Measurements from ENCODE around the gene ERFE.
"Not testable (repeated sequence)": the region's sequence is repeated elsewhere in the genome, so short reads cannot be mapped to it uniquely, and the experiment has no call there.

The ERFE gene

DNA sequence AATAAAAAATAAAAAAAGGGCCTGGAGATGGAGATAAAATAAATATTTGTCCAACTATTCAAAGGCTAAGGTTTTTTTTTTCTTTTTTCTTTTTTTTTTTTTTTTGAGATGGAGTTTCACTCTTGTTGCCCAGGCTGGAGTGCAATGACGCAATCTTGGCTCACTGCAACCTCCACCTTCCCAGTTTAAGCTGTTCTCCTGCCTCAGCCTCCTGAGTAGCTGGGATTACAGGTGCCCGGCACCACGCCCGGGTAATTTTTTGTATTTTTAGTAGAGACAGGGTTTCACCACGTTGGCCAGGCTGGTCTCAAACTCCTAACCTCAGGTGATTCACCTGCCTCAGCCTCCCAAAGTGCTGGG is 12.3 kb downstream of the ERFE start:
- not testable (repeated sequence) for DNase-seq

DNA sequence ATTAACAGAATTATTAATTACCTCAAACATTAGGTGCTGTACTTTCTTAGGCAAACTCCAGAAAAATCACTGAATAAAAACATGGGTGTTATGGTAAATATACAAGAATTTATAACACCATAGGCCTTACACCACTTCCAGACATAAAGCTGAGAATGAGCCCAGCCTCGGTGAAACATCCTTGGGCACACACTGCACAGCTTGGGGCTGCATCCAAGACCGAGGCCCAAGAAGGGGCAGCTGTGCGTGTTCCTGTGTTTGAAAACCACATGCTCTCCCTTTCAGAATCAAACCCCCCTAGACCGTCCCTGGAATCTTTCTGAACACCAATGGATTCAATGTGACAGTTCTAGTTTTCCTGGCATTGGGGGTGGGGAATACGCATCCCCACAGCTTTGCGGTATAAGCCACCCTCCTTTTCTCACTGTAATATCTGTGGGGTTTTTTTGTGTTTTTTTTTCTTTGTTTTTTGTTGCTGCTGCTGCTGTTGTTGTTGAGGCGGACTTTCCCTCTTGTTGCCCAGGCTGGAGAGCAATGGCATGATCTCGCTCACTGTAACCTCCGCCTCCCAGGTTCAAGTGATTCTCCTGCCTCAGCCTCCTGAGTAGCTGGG is 12.9 kb downstream of the ERFE start:
- no peak for DNase-seq

DNA sequence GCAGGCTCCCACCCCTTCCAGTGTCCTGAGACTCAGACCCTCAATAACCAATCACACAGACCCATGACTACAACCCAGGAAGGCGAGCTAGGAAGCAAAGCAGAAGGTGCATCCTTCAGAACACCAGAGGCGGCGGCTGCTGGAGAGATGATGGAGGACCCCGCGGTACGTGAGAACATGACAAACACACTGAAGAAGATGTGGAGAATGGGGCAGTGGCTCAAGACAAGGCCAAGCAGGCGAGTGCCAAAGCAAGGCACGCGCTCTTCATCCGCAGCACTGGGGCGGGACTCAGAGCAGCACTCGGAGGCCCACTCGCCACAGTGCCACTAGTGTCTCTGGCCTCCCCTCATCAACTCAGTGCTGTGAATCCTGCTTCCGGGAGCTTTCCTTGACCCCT is 13.7 kb downstream of the ERFE start:
- DNase-seq: no peak

DNA sequence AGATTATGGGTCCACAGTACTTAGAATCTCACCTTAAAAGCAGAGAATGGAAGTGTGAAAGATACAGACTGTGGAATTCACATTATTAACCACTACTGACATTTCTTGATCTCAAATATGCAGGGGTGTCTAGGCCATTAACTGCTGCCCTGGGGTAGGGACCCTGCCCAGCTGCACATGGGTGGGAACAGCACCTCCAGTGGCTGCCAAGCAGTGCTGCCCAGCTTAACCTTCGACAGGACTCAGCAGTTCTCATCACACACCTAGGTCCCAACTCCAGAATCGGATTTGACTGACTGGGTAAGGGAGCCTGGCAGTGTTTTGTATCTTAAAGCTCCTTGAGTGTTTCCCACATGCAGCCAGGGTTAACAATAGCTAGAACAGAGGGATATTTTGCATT is 14.9 kb downstream of the ERFE start:
- DNase-seq: no peak

DNA sequence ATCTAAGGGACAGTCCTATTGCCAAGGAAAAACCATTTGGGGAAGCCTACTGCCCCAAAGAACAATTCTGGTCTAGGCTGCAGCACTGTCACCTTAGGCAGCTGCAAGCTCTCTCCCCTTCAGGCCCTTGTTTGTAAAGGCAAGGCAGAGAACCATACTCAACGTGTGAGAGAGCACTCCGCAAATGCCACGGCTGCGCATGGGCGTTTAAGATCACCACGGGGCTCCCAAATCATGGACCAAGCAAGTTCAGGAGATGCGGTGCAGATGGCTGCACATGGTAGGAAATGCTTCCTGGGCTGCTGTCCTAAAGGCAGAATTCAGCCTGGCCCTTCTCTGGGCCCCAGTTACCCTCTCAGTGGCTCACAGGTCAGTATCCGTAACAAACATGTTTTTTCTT is 15.5 kb downstream of the ERFE start:
- DNase-seq: no peak

DNA sequence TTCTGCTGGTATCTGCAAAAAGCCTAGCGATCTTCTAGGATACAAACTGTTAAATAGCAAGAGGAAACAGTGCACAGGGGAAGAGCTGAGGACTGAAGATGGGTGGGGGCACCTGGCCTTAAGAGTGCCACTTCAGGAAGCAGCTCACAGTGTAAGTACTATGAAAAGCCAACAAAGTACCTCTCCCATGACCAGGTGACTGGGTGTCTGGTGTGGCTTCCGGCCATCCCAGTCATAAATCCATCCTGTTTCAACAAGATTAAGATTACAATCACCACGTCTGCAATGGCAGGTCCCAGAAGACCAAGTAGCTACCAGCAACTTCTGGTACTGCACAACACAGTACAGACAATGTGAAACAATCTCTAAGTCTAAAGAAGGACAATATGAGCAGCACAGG is 15.9 kb downstream of the ERFE start:
- no peak for DNase-seq

DNA sequence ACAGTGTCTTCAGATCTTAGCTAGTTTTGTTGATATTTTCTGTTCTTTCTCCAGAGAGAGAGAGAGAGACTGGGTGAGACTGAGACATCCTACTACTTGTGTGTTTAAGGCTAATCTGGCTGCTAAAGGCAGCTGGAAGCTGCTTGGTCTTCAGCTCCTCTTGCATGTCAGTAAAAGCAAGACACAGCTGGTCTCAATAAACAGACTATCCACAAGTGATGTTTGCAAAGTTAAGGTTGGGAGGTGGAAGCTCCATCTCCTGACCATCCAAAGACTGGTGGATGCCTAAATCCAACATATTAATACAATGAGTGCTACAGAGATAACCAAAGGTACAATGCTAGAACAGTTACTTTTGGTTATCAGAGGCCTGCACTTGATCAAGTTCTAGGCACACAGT is 17.8 kb downstream of the ERFE start:
- no peak for DNase-seq

DNA sequence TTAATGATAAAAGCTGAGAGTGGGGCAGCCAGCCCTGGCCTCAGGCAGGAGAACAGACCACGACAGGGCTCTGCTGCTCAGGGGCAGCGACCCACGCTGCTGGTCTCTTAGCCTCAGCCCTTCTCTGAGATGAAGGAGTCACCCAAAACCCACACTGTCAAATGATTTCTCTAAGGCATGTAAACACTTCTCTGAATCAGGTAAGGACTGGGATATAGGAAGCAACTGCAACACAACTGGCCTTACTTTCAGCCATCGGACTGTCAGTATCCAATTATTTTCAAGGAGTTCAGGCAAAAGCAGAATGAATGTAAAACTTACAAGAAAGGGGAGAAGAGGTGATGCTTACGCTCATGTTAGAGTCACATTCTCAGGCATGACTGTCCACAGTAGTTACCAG is 21.8 kb downstream of the ERFE start:
- no peak for DNase-seq

DNA sequence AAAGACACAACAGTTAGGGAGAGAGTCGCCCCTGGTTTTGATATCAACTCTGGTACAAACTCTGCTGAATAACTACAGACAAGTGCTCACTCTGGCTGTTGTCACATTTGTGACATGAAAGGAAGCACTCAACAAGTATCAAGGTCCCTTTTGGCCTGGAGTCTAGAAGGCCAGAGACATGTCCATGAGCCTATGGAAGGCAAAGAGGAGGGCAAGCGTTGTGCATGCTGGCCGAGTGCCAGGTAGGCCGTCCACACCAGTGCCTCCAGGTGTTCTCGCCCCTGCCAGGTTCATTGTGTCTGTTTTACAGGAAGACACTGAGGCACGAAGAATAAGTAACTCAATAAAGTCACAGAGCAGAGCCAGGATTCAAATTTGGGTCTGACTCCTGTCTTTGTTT is 23.6 kb downstream of the ERFE start:
- no peak for DNase-seq

DNA sequence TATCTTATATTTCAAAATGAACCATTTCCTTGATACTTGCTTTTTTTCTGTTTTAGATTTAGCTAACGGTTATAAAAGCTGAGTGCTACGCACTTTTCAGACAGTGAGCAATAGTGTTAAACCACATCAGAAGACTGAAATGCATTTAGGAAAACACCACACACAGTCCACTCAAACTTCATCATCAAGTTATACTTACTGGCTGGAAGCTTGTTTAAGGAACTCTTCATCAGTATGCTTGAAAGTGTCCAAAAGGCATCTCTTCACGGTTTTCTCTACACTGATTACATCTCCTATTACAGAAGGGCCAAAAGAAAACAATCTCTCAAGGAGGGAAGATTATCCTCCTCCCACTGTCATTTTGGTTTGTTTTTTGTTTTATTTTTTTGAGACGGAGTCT is 25.1 kb downstream of the ERFE start:
- DNase-seq: no peak

DNA sequence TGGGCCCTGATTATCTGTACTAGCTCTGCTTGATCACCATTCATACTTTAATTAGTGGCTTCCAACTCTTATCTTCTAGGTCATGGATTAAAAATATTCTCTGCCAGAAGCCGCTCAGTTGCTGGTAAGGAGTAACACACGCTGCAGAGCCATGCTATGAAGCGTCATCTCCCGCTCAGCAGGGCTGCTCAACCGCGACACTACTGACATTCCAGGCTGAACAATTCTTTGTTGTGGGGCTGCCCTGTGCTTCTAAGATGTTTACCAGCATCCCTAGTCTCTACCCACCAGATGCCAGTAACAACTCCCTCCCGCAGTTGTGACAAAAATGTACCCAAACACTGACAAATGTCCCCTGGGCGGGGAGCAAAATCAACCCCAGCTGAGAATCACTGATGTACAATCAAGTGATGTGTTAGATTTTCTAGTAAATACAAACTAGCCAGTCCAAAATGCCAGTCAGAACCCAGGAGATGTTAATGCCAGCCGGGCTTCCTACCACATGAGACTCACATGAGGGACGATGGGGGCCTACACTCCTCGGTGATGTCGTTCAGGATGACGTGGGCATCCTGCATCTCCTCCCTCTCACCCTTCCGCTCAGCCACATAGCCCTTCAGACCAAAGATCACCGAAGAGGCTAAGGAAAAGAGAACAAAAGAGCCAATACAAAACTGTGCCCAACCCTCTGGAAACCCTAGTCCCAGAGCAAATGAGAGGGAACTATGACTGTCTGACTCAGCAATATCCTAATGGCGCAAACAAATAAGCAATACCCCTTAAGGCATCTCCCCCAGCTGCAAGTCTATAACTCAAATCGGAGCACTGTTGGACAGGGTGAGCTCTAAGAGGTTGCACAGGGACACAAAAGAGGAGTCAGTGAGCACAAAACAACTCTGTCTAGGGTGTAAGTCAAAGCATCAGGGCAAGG is 29.1 kb downstream of the ERFE start:
- DNase-seq: no peak

DNA sequence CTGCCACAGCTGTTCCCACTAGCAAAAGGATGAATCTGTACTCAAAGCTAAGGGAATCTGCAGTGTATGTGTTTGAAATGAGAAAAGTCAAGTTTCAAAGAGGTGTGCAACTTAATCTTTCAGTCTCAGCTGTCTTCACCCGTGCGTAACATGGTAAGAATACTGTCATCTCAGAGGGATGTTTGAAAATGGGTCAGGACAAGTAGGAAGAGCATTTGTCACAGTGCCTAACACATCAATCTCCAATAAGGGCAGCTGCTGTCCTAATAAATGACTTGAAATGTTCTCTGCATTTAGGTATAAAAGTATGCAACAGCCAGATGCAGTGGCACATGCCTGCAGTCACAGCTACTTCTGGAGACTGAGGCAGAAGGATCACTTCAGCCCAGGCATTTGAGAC is 31.7 kb downstream of the ERFE start:
- DNase-seq: no peak

DNA sequence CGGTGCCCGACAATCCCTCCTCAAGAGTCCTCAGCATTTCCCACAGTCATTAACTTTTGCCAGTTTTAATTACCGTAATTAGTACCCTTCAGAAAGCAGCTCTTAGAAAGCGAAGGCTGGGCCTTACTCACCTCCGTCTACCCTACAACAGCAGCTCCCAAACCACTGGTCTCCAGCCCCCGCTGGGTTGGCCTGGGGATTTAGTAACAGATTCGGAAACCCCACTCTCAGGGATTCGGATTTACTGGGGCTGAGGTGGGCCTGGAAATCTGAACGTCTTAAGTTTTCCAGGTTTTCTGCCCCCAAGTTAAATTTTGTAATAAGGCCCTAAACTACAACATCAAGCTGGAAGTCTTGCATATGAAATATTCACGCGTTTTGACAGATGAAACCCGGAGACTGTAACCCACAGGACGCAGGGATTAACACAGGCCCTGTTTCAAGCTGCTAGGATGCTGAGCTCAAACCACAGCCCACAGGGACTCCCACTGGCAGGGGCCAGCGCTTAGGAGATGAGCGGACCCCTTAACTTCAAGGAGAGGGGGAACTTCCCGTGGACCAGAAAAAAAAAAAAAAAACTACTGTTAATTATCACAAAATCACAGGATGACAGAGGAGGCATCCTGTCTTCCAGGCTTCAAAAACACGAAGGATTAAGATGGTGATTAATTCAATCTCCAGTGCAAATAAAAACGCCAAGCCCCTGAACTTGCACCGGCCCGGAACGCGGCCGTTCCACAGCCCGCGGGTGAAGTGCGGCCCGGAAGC is 43.7 kb downstream of the ERFE start:
- DNase-seq: no peak

DNA sequence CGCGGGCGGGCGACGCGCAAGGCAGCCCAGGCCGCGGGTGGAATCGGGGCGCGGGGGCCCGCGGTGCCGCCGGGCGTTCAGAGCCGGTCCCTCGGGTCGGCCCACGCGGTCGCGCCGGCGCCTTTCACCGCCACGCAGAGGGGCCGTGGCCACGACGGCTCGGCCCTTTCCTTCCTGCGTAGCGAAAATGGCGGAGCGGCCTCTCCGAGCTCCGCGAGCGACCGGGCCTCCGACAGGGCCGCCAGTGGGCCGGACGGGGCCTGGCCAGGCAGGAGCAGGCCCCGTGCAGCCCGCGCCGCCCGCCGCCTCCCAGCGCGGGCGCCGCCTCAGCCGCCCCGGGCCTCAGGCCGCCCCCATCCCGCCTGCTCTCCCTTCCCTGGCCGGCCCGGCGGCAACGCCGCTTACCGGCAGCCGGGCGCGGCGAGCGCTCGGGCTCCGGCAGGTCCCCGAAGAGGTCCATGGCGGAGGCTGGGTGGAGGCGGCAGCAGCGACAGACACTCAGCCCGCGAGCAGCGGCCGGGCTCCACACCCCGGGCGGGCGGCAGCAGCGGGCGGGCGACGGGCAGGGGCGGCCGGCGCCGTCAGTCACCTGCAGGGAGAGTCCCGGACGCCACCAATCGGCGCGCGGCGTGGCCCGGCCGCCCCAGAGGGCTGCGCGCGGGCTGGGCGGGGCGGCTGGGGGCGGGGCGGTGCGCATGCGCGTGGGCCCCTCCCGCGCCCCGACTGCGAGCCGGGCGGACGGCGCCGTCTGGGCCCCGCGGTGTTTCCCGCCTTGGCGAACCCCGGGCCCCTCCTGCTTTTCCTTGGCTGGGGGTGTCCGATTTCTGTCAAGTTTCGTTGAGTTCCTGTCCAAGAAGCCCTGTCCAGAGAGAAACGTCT is 44.6 kb downstream of the ERFE start, which contains the start of gene ILKAP:
Gene ILKAP (minus strand): TSS at position 602 of the 879 bp plus-strand sequence. CDS start 142 bp downstream, at position 460.
- peak; percentile 97 for DNase-seq

DNA sequence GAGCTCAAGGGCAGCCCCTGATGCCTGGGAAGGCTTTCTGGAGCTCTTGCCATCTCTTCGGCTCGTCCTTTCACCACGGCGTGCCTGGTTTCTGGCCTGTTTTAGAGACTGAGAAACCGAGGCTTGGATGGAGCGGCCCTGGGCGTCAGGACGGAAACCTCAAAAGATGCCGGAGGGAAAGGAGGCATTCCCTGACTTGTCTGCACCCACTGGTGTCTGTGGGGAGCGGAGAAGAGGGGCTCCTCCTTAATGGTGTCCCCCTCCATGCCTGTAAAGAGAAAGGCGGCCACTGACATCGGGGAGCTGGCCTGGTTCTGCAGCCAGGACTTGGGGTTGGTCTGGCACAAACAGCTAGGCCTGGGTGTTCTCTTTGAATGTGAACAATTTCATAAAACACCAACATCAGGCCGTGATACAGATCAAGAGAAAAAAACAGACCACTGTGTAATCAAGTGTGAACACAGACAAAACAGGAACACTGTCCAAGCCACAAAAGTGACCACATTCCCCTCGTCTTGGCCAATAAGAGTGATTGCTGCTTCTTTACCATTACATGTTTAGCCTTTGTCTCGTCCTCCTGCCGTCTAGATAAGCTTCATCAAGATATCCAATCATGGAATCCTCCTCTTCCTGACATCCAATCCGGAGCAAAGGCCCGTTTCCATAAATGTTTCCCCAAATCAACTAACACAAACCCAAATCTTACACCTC is 45.4 kb downstream of the ERFE start:
- DNase-seq: no peak

DNA sequence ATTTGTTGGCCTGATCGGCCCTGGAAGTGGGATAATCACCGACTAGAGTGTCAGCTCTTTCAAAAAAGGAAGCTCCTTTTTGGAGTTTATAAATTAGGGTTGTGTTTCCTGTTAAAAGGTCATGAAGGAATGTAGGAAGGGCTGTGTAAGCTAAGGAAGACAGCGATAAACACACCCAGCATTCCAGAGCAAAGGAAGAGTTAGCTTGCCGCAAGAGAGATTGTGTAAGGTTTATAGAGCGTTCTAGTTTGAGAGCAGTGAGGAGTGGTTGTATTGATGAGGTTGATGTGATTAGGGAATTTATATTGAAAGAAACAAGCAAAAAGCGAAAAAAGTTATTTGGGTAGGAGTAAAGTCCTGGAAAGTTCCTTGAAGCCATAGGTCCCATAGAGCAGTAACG is 48.2 kb downstream of the ERFE start:
- no peak for DNase-seq

DNA sequence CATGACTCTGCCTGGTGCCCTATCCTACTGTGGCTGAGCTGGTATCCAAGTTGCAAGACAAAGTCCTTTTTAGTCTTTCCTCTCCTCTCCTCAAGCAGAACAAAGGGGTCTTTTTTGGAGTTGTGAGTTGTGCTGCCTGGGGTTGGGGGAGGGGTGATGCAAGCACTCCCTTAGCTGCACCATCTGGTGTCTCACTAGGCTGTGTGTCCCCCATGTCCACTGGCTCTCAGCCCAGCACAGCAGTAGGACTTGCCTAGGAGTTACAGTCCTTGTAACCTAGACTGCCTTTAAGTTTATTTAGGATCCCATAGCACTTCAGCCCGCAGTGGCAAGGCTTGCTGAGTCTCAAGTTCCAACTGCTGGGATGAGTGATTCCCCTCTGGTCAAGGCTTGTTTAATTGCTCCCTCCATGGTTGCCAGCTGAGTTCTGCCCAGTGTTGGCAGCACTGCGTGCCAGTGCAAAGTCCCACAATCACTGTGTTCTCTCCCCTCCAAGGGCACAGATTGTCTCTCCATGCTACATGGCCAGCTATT is 57.9 kb downstream of the ERFE start:
- no peak for DNase-seq

Data from suppressor macrophage treated with lipopolysaccharide for 4 hours (primary cell).